Thyroid gland (tissue), 4 donors: ENCODE data around the gene FAM13B.

Experiments
- POLR2A ChIP-seq, 2 donors: fragments of 450-650 bp; IDR thresholded peaks; one replicate each; pipeline ENCODE4 v1.6.1; 2017; ENCODE audit warnings: antibody characterized with exemption in 2 of 2, mild to moderate bottlenecking in 2 of 2, moderate library complexity in 1 of 2
- TF ChIP-seq, protein P1 (sequence below), 6 experiments: fragments of 200-600 bp in 3 of 6; fragments of 450-650 bp in 3 of 6; sonication (generic) in 3 of 6; IDR thresholded peaks; one replicate each; pipeline ENCODE4 v1.5.1; 2016 to 2019; ENCODE audit warnings: antibody characterized with exemption in 6 of 6, mild to moderate bottlenecking in 2 of 6, inconsistent platforms in 1 of 6, moderate library complexity in 1 of 6

DNA sequence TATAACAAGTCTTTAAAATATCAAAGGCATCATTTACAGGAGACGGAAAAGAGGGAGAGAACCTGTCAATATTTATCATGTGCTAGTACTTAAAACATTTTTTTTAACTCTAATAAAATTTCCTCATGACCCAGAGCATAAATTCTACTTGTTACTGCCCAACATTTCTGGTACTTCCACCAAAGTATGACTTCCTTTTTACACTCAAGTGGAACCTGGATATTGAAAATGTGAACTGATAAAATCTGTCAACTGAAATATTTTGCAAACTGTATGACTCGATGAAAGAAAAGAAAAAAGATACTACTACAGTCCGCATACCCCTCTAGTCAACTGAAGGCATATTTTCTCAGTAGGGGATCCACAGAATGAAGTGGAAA is 37.1 kb downstream of the FAM13B start:
- TF ChIP-seq, protein P1, sequence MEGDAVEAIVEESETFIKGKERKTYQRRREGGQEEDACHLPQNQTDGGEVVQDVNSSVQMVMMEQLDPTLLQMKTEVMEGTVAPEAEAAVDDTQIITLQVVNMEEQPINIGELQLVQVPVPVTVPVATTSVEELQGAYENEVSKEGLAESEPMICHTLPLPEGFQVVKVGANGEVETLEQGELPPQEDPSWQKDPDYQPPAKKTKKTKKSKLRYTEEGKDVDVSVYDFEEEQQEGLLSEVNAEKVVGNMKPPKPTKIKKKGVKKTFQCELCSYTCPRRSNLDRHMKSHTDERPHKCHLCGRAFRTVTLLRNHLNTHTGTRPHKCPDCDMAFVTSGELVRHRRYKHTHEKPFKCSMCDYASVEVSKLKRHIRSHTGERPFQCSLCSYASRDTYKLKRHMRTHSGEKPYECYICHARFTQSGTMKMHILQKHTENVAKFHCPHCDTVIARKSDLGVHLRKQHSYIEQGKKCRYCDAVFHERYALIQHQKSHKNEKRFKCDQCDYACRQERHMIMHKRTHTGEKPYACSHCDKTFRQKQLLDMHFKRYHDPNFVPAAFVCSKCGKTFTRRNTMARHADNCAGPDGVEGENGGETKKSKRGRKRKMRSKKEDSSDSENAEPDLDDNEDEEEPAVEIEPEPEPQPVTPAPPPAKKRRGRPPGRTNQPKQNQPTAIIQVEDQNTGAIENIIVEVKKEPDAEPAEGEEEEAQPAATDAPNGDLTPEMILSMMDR (IDR thresholded peaks at IDR 0.05) = no peak
- no peak for TF ChIP-seq POLR2A (IDR thresholded peaks at IDR 0.05)
